Measurements from ENCODE around the gene HECTD4. TPM values are rescaled to one million over a fixed set of nuclear protein-coding genes. Genes with fewer than 3 reads are reported as not detected.

Gene HECTD4
- total RNA-seq, 1 donor from 2014 or later: 49.4 TPM

- Mint-ChIP-seq H3K36me3 (ENCODE audit: low read depth) (peaks cover 14% of the 10 kb centered on the region), H3K4me1 (no peaks in the 10 kb centered on the region), H3K27me3 (ENCODE audit: low read depth) (no peaks in the 10 kb centered on the region), H3K4me3 (no peak overlapping the region), H3K9me3 (no peaks in the 10 kb centered on the region), H3K27ac (ENCODE audit: unreplicated experiment) (no peak overlapping the region)
- no peak for TF ChIP-seq CTCF (conservative IDR thresholded peaks at IDR 0.05)
- DNase-seq (ENCODE audit: low read depth, low spot score): no peak
These were observed 168.2 kb downstream of the HECTD4 start for GRCh38 chr12:112214064-112214463.

DNA sequence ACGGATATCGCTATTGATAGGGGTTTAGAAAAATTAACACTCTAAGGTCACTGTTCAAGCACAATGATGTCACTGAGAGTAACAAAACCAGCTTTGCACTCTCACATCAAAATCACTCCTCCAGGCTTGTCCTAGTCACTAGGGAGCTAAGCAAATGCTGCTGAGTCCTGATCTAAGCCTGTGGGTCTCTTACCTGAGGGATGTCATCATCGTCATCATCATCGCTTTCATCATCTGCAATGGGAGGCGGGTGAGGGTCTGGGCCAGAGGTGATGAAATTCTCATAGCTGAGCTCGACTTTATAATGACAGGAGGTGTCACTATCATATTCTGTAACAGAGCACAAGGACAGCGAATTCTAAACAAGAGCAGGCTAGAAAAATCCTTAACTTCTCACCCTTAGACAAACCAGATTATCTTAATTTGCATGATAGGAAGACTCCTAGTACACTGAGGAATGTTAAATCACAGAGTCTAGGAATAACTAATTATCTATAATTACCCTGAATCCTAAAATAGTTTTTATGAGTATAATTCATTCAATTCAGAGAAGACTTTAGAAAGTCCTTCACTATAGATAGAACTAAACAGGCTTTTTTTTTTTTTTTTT, 173.8 kb downstream of the HECTD4 start:
- Mint-ChIP-seq H3K4me1 (no peaks in the 10 kb centered on the region), H3K27ac (ENCODE audit: unreplicated experiment) (no peak overlapping the region), H3K27me3 (ENCODE audit: low read depth) (no peaks in the 10 kb centered on the region), H3K9me3 (no peaks in the 10 kb centered on the region), H3K36me3 (ENCODE audit: low read depth) (peaks cover 23% of the 10 kb centered on the region), H3K4me3 (no peak overlapping the region)
- DNase-seq (ENCODE audit: low read depth, low spot score): no peak
- no peak for TF ChIP-seq CTCF (conservative IDR thresholded peaks at IDR 0.05)

- DNase-seq (ENCODE audit: low read depth, low spot score): no peak
- Mint-ChIP-seq H3K27ac (ENCODE audit: unreplicated experiment) (no peak overlapping the region), H3K4me3 (no peak overlapping the region), H3K4me1 (no peaks in the 10 kb centered on the region), H3K27me3 (ENCODE audit: low read depth) (no peaks in the 10 kb centered on the region), H3K36me3 (ENCODE audit: low read depth) (peaks cover 23% of the 10 kb centered on the region), H3K9me3 (no peaks in the 10 kb centered on the region)
- TF ChIP-seq CTCF (conservative IDR thresholded peaks at IDR 0.05): no peak
These were observed 174.8 kb downstream of the HECTD4 start for GRCh38 chr12:112207397-112207924.

- Mint-ChIP-seq H3K36me3 (ENCODE audit: low read depth) (peaks cover 19% of the 10 kb centered on the region), H3K4me3 (no peak overlapping the region), H3K27ac (ENCODE audit: unreplicated experiment) (no peak overlapping the region), H3K9me3 (no peaks in the 10 kb centered on the region), H3K27me3 (ENCODE audit: low read depth) (no peaks in the 10 kb centered on the region), H3K4me1 (no peaks in the 10 kb centered on the region)
- no peak for DNase-seq (ENCODE audit: low read depth, low spot score)
- no peak for TF ChIP-seq CTCF (conservative IDR thresholded peaks at IDR 0.05)
These were observed 175.3 kb downstream of the HECTD4 start for GRCh38 chr12:112206944-112207343.

- DNase-seq (ENCODE audit: low read depth, low spot score): no peak
- H3K4me3 Mint-ChIP-seq: no peak overlapping the region
- peaks cover 10% of the 10 kb centered on the region for H3K36me3 Mint-ChIP-seq (ENCODE audit: low read depth)
- no peak for TF ChIP-seq CTCF (conservative IDR thresholded peaks at IDR 0.05)
- H3K27me3 Mint-ChIP-seq (ENCODE audit: low read depth): no peaks in the 10 kb centered on the region
- no peaks in the 10 kb centered on the region for H3K4me1 Mint-ChIP-seq
- no peaks in the 10 kb centered on the region for H3K9me3 Mint-ChIP-seq
- H3K27ac Mint-ChIP-seq (ENCODE audit: unreplicated experiment): no peak overlapping the region
These were observed 183.1 kb downstream of the HECTD4 start for GRCh38 chr12:112199136-112199535.

Data from neural crest cell (in vitro differentiated cells).